GM12878 (cell line): ENCODE measurements around the gene LRRC73. TPM values are rescaled to one million over a fixed set of nuclear protein-coding genes. Genes with fewer than 3 reads are reported as not detected.

ENCODE experiments used
- BCLAF1 ChIP-seq: fragments of 450-650 bp; IDR thresholded peaks from 2 replicates; pipeline ENCODE4 v1.6.1; 2017; ENCODE audit warnings: antibody characterized with exemption, mild to moderate bottlenecking, moderate library complexity
- EGR1 ChIP-seq, 2 experiments: IDR thresholded peaks; 1 replicate in 1 of 2; 2 replicates in 1 of 2; pipeline ENCODE4 v1.6.1; 2011 to 2012; ENCODE audit warnings: low read depth in 2 of 2, low read length in 2 of 2, borderline replicate concordance in 1 of 2, mild to moderate bottlenecking in 1 of 2, moderate library complexity in 1 of 2
- HDAC2 ChIP-seq: fragments of 200-600 bp; sonication (generic); IDR thresholded peaks from 2 replicates; pipeline ENCODE4 v1.6.1; 2017
- NRF1 ChIP-seq: conservative IDR thresholded peaks from 2 replicates; pipeline ENCODE4 v1.6.1; 2011; ENCODE audit warnings: mild to moderate bottlenecking, low read depth, low read length, improper control_type of control experiment
- POLR2AphosphoS2 ChIP-seq: IDR thresholded peaks from 2 replicates; pipeline ENCODE4 v1.6.1; 2011; ENCODE audit warnings: low read depth, mild to moderate bottlenecking, low read length, improper control_type of control experiment, moderate library complexity
- SMAD1 ChIP-seq: fragments of 450-650 bp; IDR thresholded peaks from 2 replicates; pipeline ENCODE4 v1.6.1; 2018; ENCODE audit warnings: mild to moderate bottlenecking, low read depth; ENCODE audit not compliant: partially characterized antibody
- SMAD5 ChIP-seq: IDR thresholded peaks from 2 replicates; pipeline ENCODE4 v1.6.1; 2016; ENCODE audit warnings: antibody characterized with exemption, low read depth
- SP1 ChIP-seq: IDR thresholded peaks from one replicate; pipeline ENCODE4 v1.6.1; 2011; ENCODE audit warnings: low read depth, low read length
- USF2 ChIP-seq: IDR thresholded peaks from 2 replicates; pipeline ENCODE4 v1.6.1; 2011; ENCODE audit warnings: low read depth, low read length, improper control_type of control experiment, borderline replicate concordance
- ZBTB11 ChIP-seq: fragments of 450-650 bp; formaldehyde crosslinking; IDR thresholded peaks from 2 replicates; pipeline ENCODE4 v1.5.0; 2022; ENCODE audit warnings: mild to moderate bottlenecking, missing genetic modification characterization
- polyA plus RNA-seq, 11 experiments: library from polyadenylated mRNA; depleted of rRNA in 4 of 11; unstranded in 6 of 11; stranded (reverse) in 5 of 11; fragments of >200 nt; fragmentation: Nextera tagmentation in 4 of 11; fragmentation: Illumina TruSeq in 1 of 11; extraction: Ambion mirVana in 4 of 11; extraction: Trizol in 1 of 11; gene quantifications; 1 replicate in 1 of 11; 2 replicates in 10 of 11; pipeline versions ENCODE4 v1.2.1 to v1.2.3, GENCODE V29; 2011 to 2016; ENCODE audit warnings: inconsistent platforms in 2 of 11, missing spikeins in 2 of 11, low read depth in 1 of 11
- total RNA-seq, 4 experiments: library from RNA; depleted of rRNA in 3 of 4; stranded (reverse); fragments of >200 nt in 3 of 4; fragmentation: Illumina TruSeq in 1 of 4; extraction: Trizol in 1 of 4; gene quantifications; 2 replicates each; pipeline versions ENCODE4 v1.2.1 to v1.2.3, GENCODE V29; 2013 to 2021
- TF ChIP-seq, protein P1 (sequence below): fragments of 450-650 bp; IDR thresholded peaks from 2 replicates; pipeline ENCODE4 v1.6.1; 2017; ENCODE audit warnings: mild to moderate bottlenecking, moderate library complexity
- TF ChIP-seq, protein P2 (sequence below): fragments of 450-650 bp; IDR thresholded peaks from 2 replicates; pipeline ENCODE4 v1.6.1; 2018; ENCODE audit warnings: mild to moderate bottlenecking, low read depth, moderate library complexity; ENCODE audit not compliant: partially characterized antibody

Gene LRRC73
- total and polyA plus RNA-seq, 10 of the 15 experiments (the other 5 are each of a cell fraction or from before 2014, with no cell fraction given): 0.13 TPM; not detected in 9

- TF ChIP-seq, protein P1, sequence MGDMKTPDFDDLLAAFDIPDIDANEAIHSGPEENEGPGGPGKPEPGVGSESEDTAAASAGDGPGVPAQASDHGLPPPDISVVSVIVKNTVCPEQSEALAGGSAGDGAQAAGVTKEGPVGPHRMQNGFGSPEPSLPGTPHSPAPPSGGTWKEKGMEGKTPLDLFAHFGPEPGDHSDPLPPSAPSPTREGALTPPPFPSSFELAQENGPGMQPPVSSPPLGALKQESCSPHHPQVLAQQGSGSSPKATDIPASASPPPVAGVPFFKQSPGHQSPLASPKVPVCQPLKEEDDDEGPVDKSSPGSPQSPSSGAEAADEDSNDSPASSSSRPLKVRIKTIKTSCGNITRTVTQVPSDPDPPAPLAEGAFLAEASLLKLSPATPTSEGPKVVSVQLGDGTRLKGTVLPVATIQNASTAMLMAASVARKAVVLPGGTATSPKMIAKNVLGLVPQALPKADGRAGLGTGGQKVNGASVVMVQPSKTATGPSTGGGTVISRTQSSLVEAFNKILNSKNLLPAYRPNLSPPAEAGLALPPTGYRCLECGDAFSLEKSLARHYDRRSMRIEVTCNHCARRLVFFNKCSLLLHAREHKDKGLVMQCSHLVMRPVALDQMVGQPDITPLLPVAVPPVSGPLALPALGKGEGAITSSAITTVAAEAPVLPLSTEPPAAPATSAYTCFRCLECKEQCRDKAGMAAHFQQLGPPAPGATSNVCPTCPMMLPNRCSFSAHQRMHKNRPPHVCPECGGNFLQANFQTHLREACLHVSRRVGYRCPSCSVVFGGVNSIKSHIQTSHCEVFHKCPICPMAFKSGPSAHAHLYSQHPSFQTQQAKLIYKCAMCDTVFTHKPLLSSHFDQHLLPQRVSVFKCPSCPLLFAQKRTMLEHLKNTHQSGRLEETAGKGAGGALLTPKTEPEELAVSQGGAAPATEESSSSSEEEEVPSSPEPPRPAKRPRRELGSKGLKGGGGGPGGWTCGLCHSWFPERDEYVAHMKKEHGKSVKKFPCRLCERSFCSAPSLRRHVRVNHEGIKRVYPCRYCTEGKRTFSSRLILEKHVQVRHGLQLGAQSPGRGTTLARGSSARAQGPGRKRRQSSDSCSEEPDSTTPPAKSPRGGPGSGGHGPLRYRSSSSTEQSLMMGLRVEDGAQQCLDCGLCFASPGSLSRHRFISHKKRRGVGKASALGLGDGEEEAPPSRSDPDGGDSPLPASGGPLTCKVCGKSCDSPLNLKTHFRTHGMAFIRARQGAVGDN: no peak
- TF ChIP-seq USF2 (no peak), SMAD1 (no peak), SMAD5 (no peak), HDAC2 (no peak), EGR1 (IDR thresholded peaks at IDR 0.05; ENCODE audit: borderline replicate concordance in 1 of 2, low read depth in 2 of 2, low read length in 2 of 2) (no peak), BCLAF1 (no peak), SP1 (no peak), POLR2AphosphoS2 (no peak), ZBTB11 (CRISPR knock-in tag) (no peak), NRF1 (no peak)
- TF ChIP-seq, protein P2, sequence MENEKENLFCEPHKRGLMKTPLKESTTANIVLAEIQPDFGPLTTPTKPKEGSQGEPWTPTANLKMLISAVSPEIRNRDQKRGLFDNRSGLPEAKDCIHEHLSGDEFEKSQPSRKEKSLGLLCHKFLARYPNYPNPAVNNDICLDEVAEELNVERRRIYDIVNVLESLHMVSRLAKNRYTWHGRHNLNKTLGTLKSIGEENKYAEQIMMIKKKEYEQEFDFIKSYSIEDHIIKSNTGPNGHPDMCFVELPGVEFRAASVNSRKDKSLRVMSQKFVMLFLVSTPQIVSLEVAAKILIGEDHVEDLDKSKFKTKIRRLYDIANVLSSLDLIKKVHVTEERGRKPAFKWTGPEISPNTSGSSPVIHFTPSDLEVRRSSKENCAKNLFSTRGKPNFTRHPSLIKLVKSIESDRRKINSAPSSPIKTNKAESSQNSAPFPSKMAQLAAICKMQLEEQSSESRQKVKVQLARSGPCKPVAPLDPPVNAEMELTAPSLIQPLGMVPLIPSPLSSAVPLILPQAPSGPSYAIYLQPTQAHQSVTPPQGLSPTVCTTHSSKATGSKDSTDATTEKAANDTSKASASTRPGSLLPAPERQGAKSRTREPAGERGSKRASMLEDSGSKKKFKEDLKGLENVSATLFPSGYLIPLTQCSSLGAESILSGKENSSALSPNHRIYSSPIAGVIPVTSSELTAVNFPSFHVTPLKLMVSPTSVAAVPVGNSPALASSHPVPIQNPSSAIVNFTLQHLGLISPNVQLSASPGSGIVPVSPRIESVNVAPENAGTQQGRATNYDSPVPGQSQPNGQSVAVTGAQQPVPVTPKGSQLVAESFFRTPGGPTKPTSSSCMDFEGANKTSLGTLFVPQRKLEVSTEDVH: no peak
Measured at GRCh38 chr6:43464337-43464736, 45.8 kb downstream of the LRRC73 start (continued).
